Measurements from ENCODE around the gene SLCO1C1. TPM values are rescaled to one million over a fixed set of nuclear protein-coding genes. Genes with fewer than 3 reads are reported as not detected.

Gene SLCO1C1
- total RNA-seq (ENCODE audit: unreplicated experiment), result not detected
- long read RNA-seq, partial matches to known transcripts, result 0 of 1 reads
- long read RNA-seq, other reads (novel, unspliced or antisense), result 1 of 1 reads

GRCh38 chr12:20695232-20695631 lies at the start of gene SLCO1C1:
Gene SLCO1C1 (plus strand): TSS chr12:20695332. CDS start chr12:20699577, 4,245 bp downstream.
- Mint-ChIP-seq H3K4me1 (ENCODE audit: low read depth, unreplicated experiment) (peaks cover 1% of the 10 kb centered on the region), H3K9me3 (ENCODE audit: unreplicated experiment) (no peaks in the 10 kb centered on the region), H3K36me3 (ENCODE audit: unreplicated experiment) (no peaks in the 10 kb centered on the region), H3K4me3 (ENCODE audit: unreplicated experiment) (no peak within 1 kb of the TSS), H3K27me3 (ENCODE audit: unreplicated experiment) (no peaks in the 10 kb centered on the region), H3K27ac (ENCODE audit: unreplicated experiment) (no peak within 1 kb of the TSS)
- DNase-seq, result no peak
- TF ChIP-seq CTCF (IDR thresholded peaks at IDR 0.05; ENCODE audit: partially characterized antibody, unreplicated experiment), result no peak

GRCh38 chr12:20646239-20646827 lies 48.8 kb upstream of the SLCO1C1 start:
- H3K4me1 Mint-ChIP-seq (ENCODE audit: low read depth, unreplicated experiment), result no peaks in the 10 kb centered on the region
- peak; percentile 62 for TF ChIP-seq CTCF (IDR thresholded peaks at IDR 0.05; ENCODE audit: partially characterized antibody, unreplicated experiment)
- H3K9me3 Mint-ChIP-seq (ENCODE audit: unreplicated experiment), result no peaks in the 10 kb centered on the region
- no peak overlapping the region for H3K27ac Mint-ChIP-seq (ENCODE audit: unreplicated experiment)
- H3K4me3 Mint-ChIP-seq (ENCODE audit: unreplicated experiment), result no peak overlapping the region
- no peak for DNase-seq
- no peaks in the 10 kb centered on the region for H3K27me3 Mint-ChIP-seq (ENCODE audit: unreplicated experiment)
- H3K36me3 Mint-ChIP-seq (ENCODE audit: unreplicated experiment), result no peaks in the 10 kb centered on the region

GRCh38 chr12:20653871-20654270 lies 41.3 kb upstream of the SLCO1C1 start:
- no peaks in the 10 kb centered on the region for H3K27me3 Mint-ChIP-seq (ENCODE audit: unreplicated experiment)
- DNase-seq, result no peak
- H3K4me3 Mint-ChIP-seq (ENCODE audit: unreplicated experiment), result no peak overlapping the region
- no peaks in the 10 kb centered on the region for H3K9me3 Mint-ChIP-seq (ENCODE audit: unreplicated experiment)
- H3K4me1 Mint-ChIP-seq (ENCODE audit: low read depth, unreplicated experiment), result no peaks in the 10 kb centered on the region
- TF ChIP-seq CTCF (IDR thresholded peaks at IDR 0.05; ENCODE audit: partially characterized antibody, unreplicated experiment), result no peak
- H3K36me3 Mint-ChIP-seq (ENCODE audit: unreplicated experiment), result no peaks in the 10 kb centered on the region
- no peak overlapping the region for H3K27ac Mint-ChIP-seq (ENCODE audit: unreplicated experiment)

DNA sequence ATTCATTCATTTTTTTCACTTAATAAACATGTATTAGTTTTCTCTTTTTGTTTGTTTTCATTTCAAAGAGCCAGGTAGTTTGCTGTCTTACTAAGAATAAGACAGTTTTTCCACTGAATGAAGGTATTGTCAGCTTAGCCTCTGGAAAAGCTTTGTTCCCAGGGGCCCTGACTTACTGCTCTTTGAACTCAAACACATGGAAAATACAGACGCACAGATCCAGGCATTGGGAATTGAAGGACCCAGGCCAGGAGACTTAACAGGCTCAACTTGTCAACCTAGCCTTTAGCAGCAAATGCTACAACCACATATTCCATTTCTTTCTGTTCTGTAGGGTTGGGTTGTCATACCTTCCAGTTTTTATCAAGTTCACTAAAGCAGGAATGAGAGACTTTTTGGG lies 38.5 kb upstream of the SLCO1C1 start:
- no peak overlapping the region for H3K4me3 Mint-ChIP-seq (ENCODE audit: unreplicated experiment)
- no peaks in the 10 kb centered on the region for H3K4me1 Mint-ChIP-seq (ENCODE audit: low read depth, unreplicated experiment)
- H3K9me3 Mint-ChIP-seq (ENCODE audit: unreplicated experiment), result peaks cover 7% of the 10 kb centered on the region
- no peaks in the 10 kb centered on the region for H3K27me3 Mint-ChIP-seq (ENCODE audit: unreplicated experiment)
- H3K36me3 Mint-ChIP-seq (ENCODE audit: unreplicated experiment), result peaks cover 8% of the 10 kb centered on the region
- TF ChIP-seq CTCF (IDR thresholded peaks at IDR 0.05; ENCODE audit: partially characterized antibody, unreplicated experiment), result no peak
- H3K27ac Mint-ChIP-seq (ENCODE audit: unreplicated experiment), result no peak overlapping the region
- DNase-seq, result no peak

- no peak overlapping the region for H3K27ac Mint-ChIP-seq (ENCODE audit: unreplicated experiment)
- peaks cover 12% of the 10 kb centered on the region for H3K9me3 Mint-ChIP-seq (ENCODE audit: unreplicated experiment)
- no peak for TF ChIP-seq CTCF (IDR thresholded peaks at IDR 0.05; ENCODE audit: partially characterized antibody, unreplicated experiment)
- no peak overlapping the region for H3K4me3 Mint-ChIP-seq (ENCODE audit: unreplicated experiment)
- H3K4me1 Mint-ChIP-seq (ENCODE audit: low read depth, unreplicated experiment), result no peaks in the 10 kb centered on the region
- no peak for DNase-seq
- no peaks in the 10 kb centered on the region for H3K27me3 Mint-ChIP-seq (ENCODE audit: unreplicated experiment)
- peaks cover 15% of the 10 kb centered on the region for H3K36me3 Mint-ChIP-seq (ENCODE audit: unreplicated experiment)
These were observed 37.6 kb upstream of the SLCO1C1 start for GRCh38 chr12:20657496-20657895.
